Measurements from ENCODE around the gene TCP10L.
"Not testable (repeated sequence)": the region's sequence is repeated elsewhere in the genome, so short reads cannot be mapped to it uniquely, and the experiment has no call there.

The TCP10L gene, protein sequence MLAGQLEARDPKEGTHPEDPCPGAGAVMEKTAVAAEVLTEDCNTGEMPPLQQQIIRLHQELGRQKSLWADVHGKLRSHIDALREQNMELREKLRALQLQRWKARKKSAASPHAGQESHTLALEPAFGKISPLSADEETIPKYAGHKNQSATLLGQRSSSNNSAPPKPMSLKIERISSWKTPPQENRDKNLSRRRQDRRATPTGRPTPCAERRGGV

GRCh38 chr21:32585042-32585710, at the start of gene TCP10L:
Gene TCP10L, minus strand, starts transcription at chr21:32585523. Its CDS starts 1,219 bp downstream, at chr21:32584304.
- DNase-seq (ENCODE audit: low spot score) = no peak

- no peak for DNase-seq (ENCODE audit: low spot score)
These were observed 41.4 kb upstream of the TCP10L start for GRCh38 chr21:32626621-32627196.

GRCh38 chr21:32618218-32618617, 32.9 kb upstream of the TCP10L start:
- DNase-seq (ENCODE audit: low spot score) = not testable (repeated sequence)

GRCh38 chr21:32613436-32614043, 28.2 kb upstream of the TCP10L start:
- DNase-seq (ENCODE audit: low spot score) = no peak

GRCh38 chr21:32612999-32613337, 27.6 kb upstream of the TCP10L start:
- DNase-seq (ENCODE audit: low spot score) = no peak

- peak; percentile 96 for DNase-seq (ENCODE audit: low spot score)
These were observed 27.0 kb upstream of the TCP10L start, which contains the start of gene CFAP298 for GRCh38 chr21:32612075-32612998. Gene CFAP298, minus strand, starts transcription at chr21:32612377. Its CDS starts 134 bp downstream, at chr21:32612243.

GRCh38 chr21:32611471-32611997, 26.2 kb upstream of the TCP10L start:
- DNase-seq (ENCODE audit: low spot score) = peak; percentile 68

GRCh38 chr21:32610940-32611339, 25.6 kb upstream of the TCP10L start:
- not testable (repeated sequence) for DNase-seq (ENCODE audit: low spot score)

DNA sequence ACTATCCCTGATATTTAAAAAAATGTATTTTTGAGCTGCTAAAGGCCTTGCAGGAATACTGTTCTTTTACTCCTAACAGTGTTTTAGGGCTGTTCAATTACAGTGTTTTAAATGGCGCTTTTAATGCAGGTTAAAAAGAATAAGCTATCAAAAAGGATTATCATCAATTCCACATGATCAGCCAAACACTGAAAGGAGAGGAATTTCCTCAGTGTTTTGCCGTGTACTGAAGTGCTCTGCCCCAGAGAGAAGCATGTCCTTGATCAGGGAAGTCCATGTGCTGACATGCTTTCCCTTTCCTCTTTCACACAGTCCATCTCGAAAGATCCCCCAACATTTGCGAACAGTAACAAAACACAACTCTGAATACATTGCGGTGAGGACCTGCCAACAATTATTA, 23.5 kb upstream of the TCP10L start:
- no peak for DNase-seq (ENCODE audit: low spot score)

- DNase-seq (ENCODE audit: low spot score) = no peak
These were observed 20.1 kb upstream of the TCP10L start for GRCh38 chr21:32605469-32605868.

DNA sequence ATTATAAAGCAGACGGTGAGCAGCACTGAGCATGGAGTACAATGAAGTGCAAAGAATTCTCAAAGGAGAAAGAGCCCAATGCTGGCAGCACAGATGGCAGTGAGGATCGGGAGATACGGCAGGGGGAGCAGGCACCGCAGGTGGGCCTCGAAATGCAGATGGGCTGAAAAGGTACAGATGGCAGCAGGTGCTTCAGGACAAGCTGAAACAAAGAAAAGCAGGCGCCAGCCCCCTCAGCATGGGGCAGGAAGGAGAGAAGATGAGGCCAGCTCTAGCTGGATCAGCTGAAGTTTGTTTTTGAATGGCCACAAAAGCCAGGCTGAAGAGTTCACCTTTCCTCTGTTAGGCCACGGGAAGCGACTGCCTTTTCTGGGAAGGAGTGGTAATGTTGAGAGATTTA, 19.1 kb upstream of the TCP10L start:
- no peak for DNase-seq (ENCODE audit: low spot score)

DNA sequence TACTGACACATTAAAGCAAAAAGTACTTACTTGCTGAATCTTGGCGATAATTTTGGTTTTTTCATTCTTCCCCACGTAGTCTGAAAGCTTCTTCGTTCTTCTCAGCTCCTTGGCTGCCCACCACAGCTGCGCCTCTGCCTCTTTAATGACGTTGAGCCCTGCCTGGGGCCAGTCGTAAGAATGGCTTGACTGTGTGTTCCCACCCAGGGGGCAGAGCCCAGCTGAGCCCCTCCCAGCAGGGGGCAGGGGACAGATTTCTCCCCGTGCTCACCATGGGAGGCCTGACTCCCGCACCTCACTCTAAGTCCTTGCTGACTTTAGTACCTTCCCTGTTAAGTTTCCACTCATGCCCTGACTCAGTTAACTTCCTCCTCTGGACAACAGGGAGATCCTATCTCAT, 17.8 kb upstream of the TCP10L start:
- DNase-seq (ENCODE audit: low spot score) = no peak

DNA sequence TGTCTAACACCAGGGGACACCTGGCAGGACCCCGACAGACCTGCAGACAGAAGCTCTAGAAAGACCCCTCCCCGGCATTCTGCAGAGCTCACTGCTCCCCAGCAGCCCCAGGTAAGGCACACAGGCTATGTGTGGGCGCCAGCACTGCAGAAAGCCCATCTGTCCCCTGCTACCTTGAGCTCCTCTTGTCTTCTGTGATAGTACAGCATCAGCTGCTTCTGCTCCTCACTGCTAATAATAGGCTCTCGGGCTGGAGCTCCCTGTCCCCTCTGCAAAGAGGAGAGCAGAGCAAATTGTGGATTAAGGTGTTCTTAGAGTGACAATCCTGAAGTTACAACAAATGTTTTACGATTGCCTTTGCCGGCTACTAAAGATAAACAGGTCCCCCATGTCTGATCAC, 16.8 kb upstream of the TCP10L start:
- DNase-seq (ENCODE audit: low spot score) = no peak

GRCh38 chr21:32599526-32599925, 14.2 kb upstream of the TCP10L start:
- DNase-seq (ENCODE audit: low spot score) = no peak

DNA sequence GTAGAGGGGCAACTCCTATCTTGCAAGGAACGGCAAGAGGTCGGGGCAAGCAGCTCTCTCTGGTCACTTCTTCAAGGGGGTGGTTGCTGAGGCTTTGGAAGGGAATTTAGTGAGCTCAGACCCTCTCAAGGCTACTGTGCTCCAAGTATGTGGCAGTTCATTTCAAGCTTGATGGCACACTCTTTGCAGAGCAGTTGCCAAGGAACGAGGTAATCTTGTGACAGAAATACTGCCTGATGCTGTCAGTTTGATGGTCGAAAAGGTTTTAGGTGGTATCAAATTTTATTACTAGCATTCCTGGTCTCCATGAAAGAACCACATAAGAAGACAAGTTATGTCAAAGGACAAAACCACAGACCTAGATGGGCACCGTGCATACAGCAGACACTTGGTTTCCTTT, 13.8 kb upstream of the TCP10L start:
- DNase-seq (ENCODE audit: low spot score) = no peak

DNA sequence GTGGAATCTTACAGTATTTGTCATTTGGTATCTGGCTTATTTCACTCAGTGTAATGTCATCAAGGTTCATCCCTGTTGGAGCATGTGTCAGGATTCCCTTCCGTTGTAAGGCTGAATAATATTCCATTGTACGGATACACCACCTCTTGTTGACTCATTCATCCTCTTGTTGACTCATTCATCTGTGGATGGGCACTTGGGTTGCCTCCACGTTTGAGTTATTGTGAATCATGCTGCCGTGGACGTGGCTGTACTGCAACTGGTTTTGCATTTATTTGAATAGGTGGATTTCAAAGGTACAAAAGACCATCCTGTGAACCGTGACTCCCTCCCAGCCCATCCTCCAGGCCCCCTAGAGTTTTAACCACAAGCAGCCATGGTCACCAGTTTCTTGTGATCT, 11.9 kb upstream of the TCP10L start:
- no peak for DNase-seq (ENCODE audit: low spot score)

DNA sequence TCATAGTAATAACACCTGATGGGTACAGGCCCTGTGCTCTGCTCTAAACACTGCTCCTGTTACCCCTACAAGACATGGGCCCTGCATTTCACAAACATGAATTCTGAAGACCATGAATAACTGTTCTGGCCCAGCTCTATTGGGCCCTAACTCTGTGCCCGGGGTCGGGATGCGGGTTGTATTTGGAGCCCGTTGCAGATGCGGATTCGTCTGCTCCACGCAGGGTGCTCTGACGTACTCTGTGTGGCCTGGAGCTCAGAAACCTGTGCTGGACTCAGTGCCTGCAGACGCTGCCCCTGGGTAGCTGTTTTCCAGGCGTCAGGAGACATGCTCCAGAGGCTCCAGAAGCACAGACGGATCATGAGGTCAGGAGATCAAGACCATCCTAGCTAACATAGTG, 10.1 kb upstream of the TCP10L start:
- DNase-seq (ENCODE audit: low spot score) = no peak

GRCh38 chr21:32593690-32594089, 8.4 kb upstream of the TCP10L start:
- no peak for DNase-seq (ENCODE audit: low spot score)

GRCh38 chr21:32592929-32593502, 7.7 kb upstream of the TCP10L start:
- no peak for DNase-seq (ENCODE audit: low spot score)

DNA sequence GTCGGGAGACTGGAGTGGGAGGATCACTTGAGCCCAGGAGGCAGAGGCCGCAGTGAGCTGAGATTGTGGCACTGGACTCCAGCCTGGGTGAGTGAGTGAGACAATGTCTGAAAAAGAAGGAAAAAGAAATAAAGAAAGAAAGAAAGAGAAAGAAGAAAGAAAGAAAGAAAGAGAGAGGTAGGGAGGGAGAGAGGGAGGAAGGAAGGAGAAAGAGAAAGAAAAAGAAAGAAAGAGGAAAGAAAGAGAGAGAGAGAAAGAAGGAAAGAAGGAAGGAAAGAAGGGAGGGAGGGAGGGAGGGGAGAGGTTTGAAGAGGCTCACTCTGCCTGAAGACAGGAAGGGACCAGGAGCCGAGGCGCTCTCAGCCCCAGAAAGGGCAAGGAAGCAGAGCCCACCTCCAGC, 4.8 kb upstream of the TCP10L start:
- no peak for DNase-seq (ENCODE audit: low spot score)

DNA sequence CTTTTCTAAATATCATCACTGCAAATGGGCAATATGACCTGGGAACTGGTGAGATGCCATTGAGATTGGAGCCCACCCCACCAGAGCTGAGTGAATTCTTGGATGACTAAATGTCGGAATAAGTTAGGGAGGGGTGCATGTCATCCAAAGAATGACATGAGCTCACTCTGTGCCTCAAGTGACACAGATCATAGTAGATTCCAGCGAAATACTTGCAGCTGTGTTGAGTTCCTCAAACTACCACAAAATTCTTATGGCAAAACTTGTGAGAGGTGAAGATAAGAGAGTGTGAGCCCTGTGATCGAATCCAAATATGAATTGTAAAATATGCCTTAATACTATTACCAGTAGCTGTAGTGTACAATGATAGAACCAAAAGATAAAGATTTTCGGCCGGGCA, 2.3 kb upstream of the TCP10L start:
- DNase-seq (ENCODE audit: low spot score) = no peak

Data from NAMALWA (cell line).